Measurements from ENCODE around the gene JADE1.

JADE1 gene

GRCh38 chr4:128809477-128810330 is at the start of gene JADE1:
JADE1 (plus strand) TSS chr4:128809700; CDS start chr4:128831759, 22,059 bp downstream.
- peak; percentile 77 to 85 for DNase-seq (ENCODE audit: low read depth in 2 of 2)

GRCh38 chr4:128766781-128767180 is 42.7 kb upstream of the JADE1 start:
- DNase-seq (ENCODE audit: low read depth in 2 of 2) = no peak

GRCh38 chr4:128768373-128768996 is 41.0 kb upstream of the JADE1 start:
- no peak for DNase-seq (ENCODE audit: low read depth in 2 of 2)

GRCh38 chr4:128769011-128769410 is 40.5 kb upstream of the JADE1 start:
- no peak for DNase-seq (ENCODE audit: low read depth in 2 of 2)

- no peak for DNase-seq (ENCODE audit: low read depth in 2 of 2)
These were observed 38.7 kb upstream of the JADE1 start for GRCh38 chr4:128770807-128771206.

- no peak for DNase-seq (ENCODE audit: low read depth in 2 of 2)
These were observed 34.0 kb upstream of the JADE1 start for GRCh38 chr4:128775477-128775876.

- no peak for DNase-seq (ENCODE audit: low read depth in 2 of 2)
These were observed 33.6 kb upstream of the JADE1 start for GRCh38 chr4:128775916-128776315.

GRCh38 chr4:128776794-128777216 is 32.7 kb upstream of the JADE1 start:
- no peak for DNase-seq (ENCODE audit: low read depth in 2 of 2)

GRCh38 chr4:128780688-128781087 is 28.8 kb upstream of the JADE1 start:
- DNase-seq (ENCODE audit: low read depth in 2 of 2) = no peak

- DNase-seq (ENCODE audit: low read depth in 2 of 2) = peak in 1 of 2 donors; percentile 7
These were observed 27.3 kb upstream of the JADE1 start for GRCh38 chr4:128782076-128782715.

GRCh38 chr4:128782875-128783614 is 26.5 kb upstream of the JADE1 start:
- no peak for DNase-seq (ENCODE audit: low read depth in 2 of 2)

GRCh38 chr4:128787509-128788311 is 21.8 kb upstream of the JADE1 start:
- no peak for DNase-seq (ENCODE audit: low read depth in 2 of 2)

GRCh38 chr4:128793859-128794672 is 15.4 kb upstream of the JADE1 start:
- no peak for DNase-seq (ENCODE audit: low read depth in 2 of 2)

- no peak for DNase-seq (ENCODE audit: low read depth in 2 of 2)
These were observed 12.6 kb upstream of the JADE1 start for GRCh38 chr4:128796934-128797333.

- no peak for DNase-seq (ENCODE audit: low read depth in 2 of 2)
These were observed 9.2 kb upstream of the JADE1 start for GRCh38 chr4:128800284-128800683.

- no peak for DNase-seq (ENCODE audit: low read depth in 2 of 2)
These were observed 8.7 kb upstream of the JADE1 start for GRCh38 chr4:128800701-128801284.

- no peak for DNase-seq (ENCODE audit: low read depth in 2 of 2)
These were observed 6.5 kb upstream of the JADE1 start for GRCh38 chr4:128802680-128803628.

GRCh38 chr4:128803783-128804182 is 5.7 kb upstream of the JADE1 start:
- no peak for DNase-seq (ENCODE audit: low read depth in 2 of 2)

All from stimulated activated CD4-positive, alpha-beta T cell treated with anti-CD3 and anti-CD28 coated beads, Interleukin-15, amount 100 ng/mL, for 48 hours (primary cell).